Putamen (tissue), 1 donor: ENCODE measurements around the gene MBNL2.

ENCODE experiments used
- DNase-seq: peaks from one replicate; pipeline ENCODE4 v3.0.0-alpha.2; 2016; ENCODE audit warnings: low spot score

Gene MBNL2

GRCh38 chr13:97274829-97275649 lies 52.9 kb downstream of the MBNL2 start:
- DNase-seq = no peak

GRCh38 chr13:97275776-97276501 lies 53.8 kb downstream of the MBNL2 start:
- DNase-seq = no peak

GRCh38 chr13:97276862-97277269 lies 54.7 kb downstream of the MBNL2 start:
- no peak for DNase-seq

- DNase-seq = no peak
Observed at GRCh38 chr13:97278435-97279411, 56.6 kb downstream of the MBNL2 start.

GRCh38 chr13:97279913-97280312 lies 57.8 kb downstream of the MBNL2 start:
- DNase-seq = no peak

GRCh38 chr13:97280478-97280877 lies 58.3 kb downstream of the MBNL2 start:
- no peak for DNase-seq

GRCh38 chr13:97281028-97281427 lies 58.9 kb downstream of the MBNL2 start:
- DNase-seq = no peak

GRCh38 chr13:97282705-97283104 lies 60.6 kb downstream of the MBNL2 start:
- no peak for DNase-seq

- DNase-seq = no peak
Observed at GRCh38 chr13:97283888-97284287, 61.8 kb downstream of the MBNL2 start.

GRCh38 chr13:97284558-97284957 lies 62.4 kb downstream of the MBNL2 start:
- DNase-seq = no peak

GRCh38 chr13:97285221-97285955 lies 63.3 kb downstream of the MBNL2 start:
- DNase-seq = no peak

GRCh38 chr13:97286317-97287046 lies 64.3 kb downstream of the MBNL2 start:
- DNase-seq = no peak

GRCh38 chr13:97287047-97287383 lies 64.9 kb downstream of the MBNL2 start:
- DNase-seq = no peak

GRCh38 chr13:97288486-97288900 lies 66.4 kb downstream of the MBNL2 start:
- DNase-seq = no peak

- no peak for DNase-seq
Observed at GRCh38 chr13:97289514-97290298, 67.6 kb downstream of the MBNL2 start.

GRCh38 chr13:97295283-97296182 lies 73.4 kb downstream of the MBNL2 start:
- DNase-seq = no peak

- DNase-seq = no peak
Observed at GRCh38 chr13:97296740-97297139, 74.6 kb downstream of the MBNL2 start.

GRCh38 chr13:97298816-97299215 lies 76.7 kb downstream of the MBNL2 start:
- DNase-seq = no peak

- no peak for DNase-seq
Observed at GRCh38 chr13:97300871-97301270, 78.7 kb downstream of the MBNL2 start.
